GM18868 (cell line): ENCODE results near the gene CCT3.
A peak's percentile ranks its signal among the peaks of the same experiment; 100 is the strongest.

Experiments
- ATAC-seq: cut with Tn5 transposase; IDR thresholded peaks from one replicate; pipeline ENCODE4 v1.9.1; 2021; ENCODE audit warnings: mild to moderate bottlenecking, moderate library complexity; ENCODE audit not compliant: unreplicated experiment

Gene CCT3

GRCh38 chr1:156282479-156283222, 55.4 kb downstream of the CCT3 start, which contains the start of gene SMG5:
Gene SMG5, minus strand, starts transcription at chr1:156282825. Its CDS starts 145 bp downstream, at chr1:156282680.
- ATAC-seq: peak; percentile 80

- no peak for ATAC-seq
Observed at GRCh38 chr1:156281693-156282478, 56.2 kb downstream of the CCT3 start.

GRCh38 chr1:156281281-156281680, 56.8 kb downstream of the CCT3 start:
- ATAC-seq: peak; percentile 64

- no peak for ATAC-seq
Observed at GRCh38 chr1:156279837-156280236, 58.3 kb downstream of the CCT3 start.

GRCh38 chr1:156276966-156277381, 61.1 kb downstream of the CCT3 start:
- no peak for ATAC-seq

GRCh38 chr1:156276532-156276931, 61.6 kb downstream of the CCT3 start:
- no peak for ATAC-seq

GRCh38 chr1:156270314-156270713, 67.8 kb downstream of the CCT3 start:
- no peak for ATAC-seq

- ATAC-seq: no peak
Observed at GRCh38 chr1:156268336-156268735, 69.8 kb downstream of the CCT3 start.

GRCh38 chr1:156266051-156266450, 72.0 kb downstream of the CCT3 start:
- ATAC-seq: no peak

- ATAC-seq: no peak
Observed at GRCh38 chr1:156263288-156263655, 74.8 kb downstream of the CCT3 start.

GRCh38 chr1:156262461-156263287, 75.4 kb downstream of the CCT3 start:
- ATAC-seq: no peak

GRCh38 chr1:156260896-156261295, 77.2 kb downstream of the CCT3 start:
- ATAC-seq: no peak

GRCh38 chr1:156259805-156260204, 78.3 kb downstream of the CCT3 start:
- no peak for ATAC-seq
